Muscle layer of colon (tissue), 2 donors: ENCODE data around the gene KLHL22.
"Not testable (repeated sequence)": the region's sequence is repeated elsewhere in the genome, so short reads cannot be mapped to it uniquely, and the experiment has no call there.

Source experiments
- H3K27ac ChIP-seq: one replicate; pipeline ENCODE4 v1.7.0; 2013; ENCODE audit warnings: low read depth, mild to moderate bottlenecking, low read length, moderate library complexity
- H3K27me3 ChIP-seq, 2 donors: one replicate each; pipeline ENCODE4 v1.7.0; 2013; ENCODE audit warnings: low read length in 2 of 2, mild to moderate bottlenecking in 2 of 2; ENCODE audit not compliant: insufficient read depth in 2 of 2, control insufficient read depth in 1 of 2
- H3K36me3 ChIP-seq: one replicate; pipeline ENCODE4 v1.7.0; 2013; ENCODE audit warnings: mild to moderate bottlenecking, low read length; ENCODE audit not compliant: insufficient read depth
- H3K4me1 ChIP-seq: one replicate; pipeline ENCODE4 v1.7.0; 2013; ENCODE audit warnings: mild to moderate bottlenecking, low read length; ENCODE audit not compliant: insufficient read depth
- H3K4me3 ChIP-seq, 2 donors: one replicate each; pipeline ENCODE4 v1.7.0; 2013; ENCODE audit warnings: low read length in 2 of 2, low read depth in 1 of 2, mild to moderate bottlenecking in 1 of 2, moderate library complexity in 1 of 2
- H3K9ac ChIP-seq: one replicate; pipeline ENCODE4 v1.7.0; 2013; ENCODE audit warnings: low read length
- H3K9me3 ChIP-seq: one replicate; pipeline ENCODE4 v1.7.0; 2013; ENCODE audit warnings: mild to moderate bottlenecking, low read length
- donor health status: abdominal sarcoma.
- donor health status: Adenocarcinoma of cecum.

Gene KLHL22

GRCh38 chr22:20494978-20495860 lies at the start of gene KLHL22:
TSS of gene KLHL22 (minus strand) at chr22:20495795. CDS start at chr22:20489211, 6,584 bp downstream.
- Histone ChIP-seq H3K9ac (peak within 1 kb of the TSS; percentile 97), H3K27me3 (no peaks in the 10 kb centered on the region), H3K4me1 (peaks cover 14% of the 10 kb centered on the region), H3K4me3 (peak within 1 kb of the TSS; percentile 73 to 95), H3K36me3 (no peaks in the 10 kb centered on the region), H3K27ac (peak within 1 kb of the TSS; percentile 87), H3K9me3 (no peaks in the 10 kb centered on the region)

- not testable (repeated sequence) for H3K27me3 ChIP-seq, H3K27ac ChIP-seq, H3K4me3 ChIP-seq, H3K9me3 ChIP-seq, H3K9ac ChIP-seq
- H3K4me1 ChIP-seq, result peaks cover 19% of the 10 kb centered on the region
- peaks cover 21% of the 10 kb centered on the region for H3K36me3 ChIP-seq
Observed at GRCh38 chr22:20545318-20545634, 49.7 kb upstream of the KLHL22 start.

- Histone ChIP-seq H3K9me3 (no peaks in the 10 kb centered on the region), H3K4me1 (no peaks in the 10 kb centered on the region), H3K4me3 (no peak overlapping the region), H3K36me3 (peaks cover 24% of the 10 kb centered on the region), H3K9ac (no peak overlapping the region), H3K27ac (no peak overlapping the region), H3K27me3 (no peaks in the 10 kb centered on the region)
Observed at GRCh38 chr22:20542736-20543135, 47.1 kb upstream of the KLHL22 start.

- H3K4me3 ChIP-seq, result no peak overlapping the region
- no peaks in the 10 kb centered on the region for H3K27me3 ChIP-seq
- no peaks in the 10 kb centered on the region for H3K4me1 ChIP-seq
- H3K36me3 ChIP-seq, result peaks cover 31% of the 10 kb centered on the region
- no peaks in the 10 kb centered on the region for H3K9me3 ChIP-seq
- no peak overlapping the region for H3K27ac ChIP-seq
- no peak overlapping the region for H3K9ac ChIP-seq
Observed at GRCh38 chr22:20542055-20542454, 46.5 kb upstream of the KLHL22 start.

- H3K9ac ChIP-seq, H3K4me3 ChIP-seq, H3K9me3 ChIP-seq, H3K27me3 ChIP-seq, H3K27ac ChIP-seq, H3K4me1 ChIP-seq: not testable (repeated sequence)
- H3K36me3 ChIP-seq, result peaks cover 16% of the 10 kb centered on the region
Observed at GRCh38 chr22:20538875-20539274, 43.3 kb upstream of the KLHL22 start.

- H3K27ac ChIP-seq, result no peak overlapping the region
- H3K27me3 ChIP-seq, result no peaks in the 10 kb centered on the region
- no peak overlapping the region for H3K9ac ChIP-seq
- H3K4me3 ChIP-seq, result no peak overlapping the region
- H3K9me3 ChIP-seq, result no peaks in the 10 kb centered on the region
- H3K4me1 ChIP-seq, result peaks cover 15% of the 10 kb centered on the region
- peaks cover 16% of the 10 kb centered on the region for H3K36me3 ChIP-seq
Observed at GRCh38 chr22:20537983-20538382, 42.4 kb upstream of the KLHL22 start.

GRCh38 chr22:20537325-20537756 lies 41.7 kb upstream of the KLHL22 start:
- Histone ChIP-seq H3K4me1 (peaks cover 21% of the 10 kb centered on the region), H3K9me3 (no peaks in the 10 kb centered on the region), H3K27me3 (no peaks in the 10 kb centered on the region), H3K27ac (no peak overlapping the region), H3K9ac (no peak overlapping the region), H3K4me3 (no peak overlapping the region), H3K36me3 (peaks cover 16% of the 10 kb centered on the region)

- Histone ChIP-seq H3K27ac (no peak overlapping the region), H3K9me3 (no peaks in the 10 kb centered on the region), H3K27me3 (no peaks in the 10 kb centered on the region), H3K36me3 (peaks cover 11% of the 10 kb centered on the region), H3K4me1 (peaks cover 27% of the 10 kb centered on the region), H3K9ac (no peak overlapping the region), H3K4me3 (no peak overlapping the region)
Observed at GRCh38 chr22:20536590-20537324, 41.2 kb upstream of the KLHL22 start.

GRCh38 chr22:20533879-20534265 lies 38.3 kb upstream of the KLHL22 start:
- no peaks in the 10 kb centered on the region for H3K27me3 ChIP-seq
- no peaks in the 10 kb centered on the region for H3K9me3 ChIP-seq
- peaks cover 11% of the 10 kb centered on the region for H3K36me3 ChIP-seq
- no peak overlapping the region for H3K27ac ChIP-seq
- peaks cover 45% of the 10 kb centered on the region for H3K4me1 ChIP-seq
- no peak overlapping the region for H3K4me3 ChIP-seq
- H3K9ac ChIP-seq, result no peak overlapping the region

GRCh38 chr22:20533095-20533878 lies 37.7 kb upstream of the KLHL22 start:
- H3K4me1 ChIP-seq, result peaks cover 45% of the 10 kb centered on the region
- no peak overlapping the region for H3K9ac ChIP-seq

GRCh38 chr22:20532256-20532993 lies 36.8 kb upstream of the KLHL22 start:
- Histone ChIP-seq H3K9ac (no peak overlapping the region), H3K4me3 (no peak overlapping the region), H3K27ac (peak overlapping the region; percentile 85), H3K4me1 (peaks cover 45% of the 10 kb centered on the region), H3K9me3 (no peaks in the 10 kb centered on the region), H3K36me3 (peaks cover 5% of the 10 kb centered on the region), H3K27me3 (no peaks in the 10 kb centered on the region)

More at GRCh38 chr22:20533095-20533878, 37.7 kb upstream of the KLHL22 start:
- Histone ChIP-seq H3K27ac (no peak overlapping the region), H3K36me3 (peaks cover 11% of the 10 kb centered on the region), H3K4me3 (no peak overlapping the region), H3K27me3 (no peaks in the 10 kb centered on the region), H3K9me3 (no peaks in the 10 kb centered on the region)
